Activated gamma-delta T cell treated with anti-CD3 and anti-CD28 coated beads, Interleukin-2, amount 50 U/mL, for 16 hours (primary cell): ENCODE data around the gene FIP1L1.
"Not testable (repeated sequence)": the region's sequence is repeated elsewhere in the genome, so short reads cannot be mapped to it uniquely, and the experiment has no call there.

Source experiments
- DNase-seq: peaks from one replicate; pipeline ENCODE4 v3.0.0-alpha.2; 2020; ENCODE audit warnings: low read depth

FIP1L1 gene

GRCh38 chr4:53377319-53378170 lies at the start of gene FIP1L1:
Gene FIP1L1 (plus strand): TSS chr4:53377641. CDS start chr4:53377839, 198 bp downstream.
- peak; percentile 91 for DNase-seq

- DNase-seq: not testable (repeated sequence)
Observed at GRCh38 chr4:53334916-53335315, 42.5 kb upstream of the FIP1L1 start.

- not testable (repeated sequence) for DNase-seq
Observed at GRCh38 chr4:53340145-53340544, 37.3 kb upstream of the FIP1L1 start.

- not testable (repeated sequence) for DNase-seq
Observed at GRCh38 chr4:53346392-53346791, 31.0 kb upstream of the FIP1L1 start.

- DNase-seq: no peak
Observed at GRCh38 chr4:53346920-53347852, 30.3 kb upstream of the FIP1L1 start.

- DNase-seq: no peak
Observed at GRCh38 chr4:53348046-53348445, 29.4 kb upstream of the FIP1L1 start.

- no peak for DNase-seq
Observed at GRCh38 chr4:53349091-53349491, 28.4 kb upstream of the FIP1L1 start.

GRCh38 chr4:53354012-53354722 lies 23.3 kb upstream of the FIP1L1 start:
- no peak for DNase-seq

GRCh38 chr4:53355930-53356521 lies 21.4 kb upstream of the FIP1L1 start:
- DNase-seq: no peak

- no peak for DNase-seq
Observed at GRCh38 chr4:53361451-53361850, 16.0 kb upstream of the FIP1L1 start.

GRCh38 chr4:53362093-53362492 lies 15.3 kb upstream of the FIP1L1 start:
- DNase-seq: no peak

- DNase-seq: no peak
Observed at GRCh38 chr4:53364624-53365023, 12.8 kb upstream of the FIP1L1 start.

- no peak for DNase-seq
Observed at GRCh38 chr4:53365121-53365485, 12.3 kb upstream of the FIP1L1 start.

- DNase-seq: peak; percentile 93
Observed at GRCh38 chr4:53365486-53366300, 11.7 kb upstream of the FIP1L1 start, which contains the start of gene SCFD2. Gene SCFD2 (minus strand): TSS chr4:53366061.

GRCh38 chr4:53366301-53366716 lies 11.1 kb upstream of the FIP1L1 start:
- DNase-seq: no peak

- DNase-seq: no peak
Observed at GRCh38 chr4:53367721-53368120, 9.7 kb upstream of the FIP1L1 start.

- no peak for DNase-seq
Observed at GRCh38 chr4:53371049-53371448, 6.4 kb upstream of the FIP1L1 start.

- no peak for DNase-seq
Observed at GRCh38 chr4:53371843-53372521, 5.5 kb upstream of the FIP1L1 start.

GRCh38 chr4:53374777-53375258 lies 2.6 kb upstream of the FIP1L1 start:
- no peak for DNase-seq

- no peak for DNase-seq
Observed at GRCh38 chr4:53376900-53377299, 541 bp upstream of the FIP1L1 start.
